Tibial nerve (tissue), 4 donors: ENCODE data around the gene SLA2. TPM values are rescaled to one million over a fixed set of nuclear protein-coding genes. Genes with fewer than 3 reads are reported as not detected.
A peak's percentile ranks its signal among the peaks of the same experiment; 100 is the strongest.

Experiments used
- DNase-seq, 2 donors: peaks; one replicate each; pipeline ENCODE4 v3.0.0-alpha.2; 2019; ENCODE audit warnings: low spot score in 2 of 2
- H3K27ac ChIP-seq, 4 donors: fragments of 200-600 bp; sonication (generic) in 3 of 4; one replicate each; pipeline ENCODE4 v1.5.1; 2017 to 2019; ENCODE audit warnings: mild to moderate bottlenecking in 1 of 4
- H3K27me3 ChIP-seq, 2 donors: fragments of 200-600 bp; sonication (generic) in 1 of 2; one replicate each; pipeline versions ENCODE4 v1.5.1 to v1.6.0; 2017 to 2019
- H3K36me3 ChIP-seq, 3 donors: fragments of 200-600 bp; sonication (generic); one replicate each; pipeline ENCODE4 v1.5.1; 2018 to 2019
- H3K4me1 ChIP-seq, 4 donors: fragments of 200-600 bp; sonication (generic) in 3 of 4; one replicate each; pipeline ENCODE4 v1.5.1; 2017 to 2019
- H3K4me3 ChIP-seq, 4 donors: fragments of 200-600 bp; sonication (generic) in 3 of 4; one replicate each; pipeline ENCODE4 v1.5.1; 2017 to 2019; ENCODE audit warnings: mild to moderate bottlenecking in 1 of 4, moderate library complexity in 1 of 4
- H3K9me3 ChIP-seq, 4 donors: fragments of 200-600 bp; sonication (generic) in 3 of 4; one replicate each; pipeline ENCODE4 v1.5.1; 2017 to 2019
- EP300 ChIP-seq, 2 donors: sonication (generic); formaldehyde crosslinking; IDR thresholded peaks; one replicate each; pipeline ENCODE4 v1.6.1; 2017; ENCODE audit warnings: antibody characterized with exemption in 2 of 2, mild to moderate bottlenecking in 1 of 2
- POLR2A ChIP-seq, 2 donors: fragments of 450-650 bp; IDR thresholded peaks; one replicate each; pipeline ENCODE4 v1.6.1; 2017; ENCODE audit warnings: antibody characterized with exemption in 2 of 2, mild to moderate bottlenecking in 2 of 2, moderate library complexity in 2 of 2
- WGBS, 2 donors: methylation state at CpG; one replicate each; pipeline ENCODE4 v1.1.5; 2018; 5-methylcytosine and 5-hydroxymethylcytosine counted together
- total RNA-seq, 4 donors: library from RNA; depleted of rRNA; stranded (reverse); fragments of >200 nt; gene quantifications; one replicate each; pipeline ENCODE4 v1.1.0, GENCODE V29; 2016
- TF ChIP-seq, protein P1 (sequence below), 5 experiments: fragments of 200-600 bp in 3 of 5; fragments of 450-650 bp in 2 of 5; sonication (generic) in 3 of 5; IDR thresholded peaks; one replicate each; pipeline ENCODE4 v1.5.1; 2016 to 2019; ENCODE audit warnings: antibody characterized with exemption in 5 of 5, mild to moderate bottlenecking in 3 of 5, moderate library complexity in 2 of 5

Gene SLA2
- total RNA-seq, 4 donors from 2014 or later = 0.20 to 0.30 (median 0.21) TPM; not detected in 1

DNA sequence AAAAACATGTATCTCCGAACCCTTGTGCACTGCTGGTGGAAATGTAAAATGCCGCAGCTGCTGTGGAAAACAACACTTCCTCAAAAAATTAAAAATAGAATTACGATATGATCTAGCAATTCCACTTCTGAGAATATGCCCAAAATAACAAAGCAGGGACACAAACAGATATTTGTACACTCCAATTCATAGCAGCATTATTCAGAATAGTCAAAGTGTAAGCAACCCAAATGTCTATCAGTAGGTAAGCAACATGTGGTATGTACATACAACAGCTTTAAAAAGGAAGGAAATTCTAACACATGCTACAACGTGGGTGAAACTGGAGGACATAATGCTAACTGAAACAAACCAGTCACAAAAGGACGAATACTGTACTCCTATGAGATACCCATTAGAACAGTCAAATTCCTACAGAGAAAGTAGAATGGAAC lies 46.1 kb downstream of the SLA2 start:
- TF ChIP-seq POLR2A (IDR thresholded peaks at IDR 0.05) (no peak), EP300 (IDR thresholded peaks at IDR 0.05) (no peak)
- TF ChIP-seq, protein P1, sequence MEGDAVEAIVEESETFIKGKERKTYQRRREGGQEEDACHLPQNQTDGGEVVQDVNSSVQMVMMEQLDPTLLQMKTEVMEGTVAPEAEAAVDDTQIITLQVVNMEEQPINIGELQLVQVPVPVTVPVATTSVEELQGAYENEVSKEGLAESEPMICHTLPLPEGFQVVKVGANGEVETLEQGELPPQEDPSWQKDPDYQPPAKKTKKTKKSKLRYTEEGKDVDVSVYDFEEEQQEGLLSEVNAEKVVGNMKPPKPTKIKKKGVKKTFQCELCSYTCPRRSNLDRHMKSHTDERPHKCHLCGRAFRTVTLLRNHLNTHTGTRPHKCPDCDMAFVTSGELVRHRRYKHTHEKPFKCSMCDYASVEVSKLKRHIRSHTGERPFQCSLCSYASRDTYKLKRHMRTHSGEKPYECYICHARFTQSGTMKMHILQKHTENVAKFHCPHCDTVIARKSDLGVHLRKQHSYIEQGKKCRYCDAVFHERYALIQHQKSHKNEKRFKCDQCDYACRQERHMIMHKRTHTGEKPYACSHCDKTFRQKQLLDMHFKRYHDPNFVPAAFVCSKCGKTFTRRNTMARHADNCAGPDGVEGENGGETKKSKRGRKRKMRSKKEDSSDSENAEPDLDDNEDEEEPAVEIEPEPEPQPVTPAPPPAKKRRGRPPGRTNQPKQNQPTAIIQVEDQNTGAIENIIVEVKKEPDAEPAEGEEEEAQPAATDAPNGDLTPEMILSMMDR (IDR thresholded peaks at IDR 0.05) = no peak
- Histone ChIP-seq H3K4me3 (no peak overlapping the region), H3K9me3 (no peaks in the 10 kb centered on the region), H3K27ac (peak overlapping the region in 2 of 4 donors; percentile 16 to 50), H3K36me3 (peaks cover 0 to 11% (median 0%) of the 10 kb centered on the region in 3 donors), H3K27me3 (no peaks in the 10 kb centered on the region), H3K4me1 (peaks cover 0 to 22% (median 5%) of the 10 kb centered on the region in 4 donors)
- no peak for DNase-seq
- 36 to 43% methylated on average over 5 of the region's 5 CpGs for WGBS, 2 donors

DNA sequence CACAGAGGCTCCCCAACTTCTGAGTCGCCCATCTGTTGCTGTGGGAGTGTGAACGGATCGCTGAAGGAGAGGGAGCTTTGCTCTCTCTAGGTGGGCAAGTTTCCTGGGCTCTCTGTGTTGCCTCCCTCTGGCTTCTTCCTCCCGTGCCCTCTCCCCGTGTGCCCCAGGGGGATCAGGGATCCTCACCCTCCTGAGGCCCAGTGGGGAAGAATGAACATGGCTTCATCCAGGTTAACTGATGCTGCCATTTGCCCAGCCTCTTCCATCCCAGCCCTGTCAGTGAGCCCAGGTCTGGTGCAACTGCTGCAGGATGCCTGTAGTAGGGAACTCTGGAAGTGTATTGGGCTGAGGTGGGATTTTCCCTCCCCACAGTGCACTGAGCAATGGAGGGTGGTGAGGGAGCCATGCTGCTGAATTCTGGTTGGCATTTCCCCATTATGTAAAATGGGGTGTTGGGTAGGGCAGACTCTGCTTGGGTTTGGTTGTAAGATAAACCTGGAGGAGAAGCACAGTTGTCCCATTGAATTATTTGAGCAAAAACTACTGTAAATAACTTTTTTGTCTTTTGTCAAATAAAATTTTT lies 52.6 kb downstream of the SLA2 start:
- DNase-seq = no peak
- Histone ChIP-seq H3K36me3 (peaks cover 0 to 56% (median 0%) of the 10 kb centered on the region in 3 donors), H3K27me3 (no peaks in the 10 kb centered on the region), H3K9me3 (no peaks in the 10 kb centered on the region), H3K4me1 (peaks cover 0 to 18% (median 0%) of the 10 kb centered on the region in 4 donors), H3K27ac (peak overlapping the region in 1 of 4 donors; percentile 40), H3K4me3 (no peak overlapping the region)
- TF ChIP-seq, protein P1 (IDR thresholded peaks at IDR 0.05) = no peak
- TF ChIP-seq POLR2A (IDR thresholded peaks at IDR 0.05) (no peak), EP300 (IDR thresholded peaks at IDR 0.05) (no peak)
- 78 to 80% methylated on average over 5 of the region's 5 CpGs for WGBS, 2 donors

DNA sequence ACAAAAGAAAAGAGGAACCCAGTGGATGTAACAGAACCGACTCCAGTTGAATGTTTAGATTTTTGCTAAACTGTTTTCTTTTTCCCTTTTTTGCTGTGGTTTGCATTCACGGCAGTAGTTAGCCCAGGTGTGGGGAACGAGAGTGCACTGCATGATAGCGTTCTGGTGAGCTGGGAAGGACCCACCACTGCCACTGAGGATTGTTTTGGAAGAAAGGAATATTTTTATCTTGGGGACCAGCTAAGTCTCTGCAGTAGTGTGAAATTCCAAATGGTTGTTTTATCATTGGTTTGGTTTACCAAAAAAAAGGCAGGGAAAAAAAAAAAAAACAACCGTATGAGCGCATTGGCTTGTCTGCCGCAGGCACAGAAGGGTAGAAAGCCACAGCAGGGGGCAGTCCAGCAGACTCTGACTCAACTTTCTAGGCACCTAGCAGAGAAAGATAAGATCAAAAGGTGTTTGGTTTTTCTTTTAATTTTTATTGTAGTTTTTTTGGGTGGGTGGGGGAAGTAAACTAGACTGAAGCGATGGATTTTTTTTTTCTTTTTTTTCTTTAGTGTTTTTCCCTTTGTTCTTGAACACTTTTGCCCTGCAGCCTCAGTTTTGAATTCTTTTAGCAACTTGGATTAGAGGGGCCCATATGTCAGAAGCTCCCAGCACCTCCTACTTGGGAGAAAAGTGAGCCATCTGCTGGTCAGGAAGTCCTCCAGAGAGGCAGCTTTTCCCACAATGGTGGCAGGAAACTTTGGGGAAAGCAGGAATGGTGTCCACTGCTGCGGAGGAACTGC lies 53.9 kb downstream of the SLA2 start:
- no peaks in the 10 kb centered on the region for H3K27me3 ChIP-seq
- H3K4me3 ChIP-seq = no peak overlapping the region
- peaks cover 0 to 9% (median 0%) of the 10 kb centered on the region in 4 donors for H3K4me1 ChIP-seq
- TF ChIP-seq, protein P1 (IDR thresholded peaks at IDR 0.05) = peak in 4 of 5 experiments; percentile 19 to 52 (median 26)
- no peak for TF ChIP-seq POLR2A (IDR thresholded peaks at IDR 0.05)
- TF ChIP-seq EP300 (IDR thresholded peaks at IDR 0.05) = no peak
- no peak for DNase-seq
- peaks cover 0 to 59% (median 0%) of the 10 kb centered on the region in 3 donors for H3K36me3 ChIP-seq
- no peaks in the 10 kb centered on the region for H3K9me3 ChIP-seq
- WGBS, 2 donors = 73 to 80% methylated on average over 9 of the region's 9 CpGs
- H3K27ac ChIP-seq = peak overlapping the region in 1 of 4 donors; percentile 55

DNA sequence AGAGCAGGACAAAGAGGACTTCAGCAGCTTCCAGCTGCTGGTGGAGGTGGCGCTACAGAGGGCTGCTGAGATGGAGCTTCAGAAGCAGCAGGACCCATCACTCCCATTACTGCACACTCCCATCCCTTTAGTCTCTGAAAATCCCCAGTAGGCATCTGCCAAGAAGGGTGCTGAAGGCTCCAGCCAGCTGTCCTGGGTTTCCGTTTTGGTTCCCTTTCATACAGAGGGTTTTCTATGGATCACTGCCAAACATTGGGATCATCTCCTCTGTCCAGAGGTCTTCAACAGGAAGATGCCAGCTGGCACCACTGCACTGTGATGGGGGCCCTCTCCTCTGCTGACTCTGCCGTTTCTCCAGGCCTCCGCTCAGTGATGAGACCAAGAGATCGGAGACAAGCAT lies 54.7 kb downstream of the SLA2 start:
- H3K36me3 ChIP-seq = peaks cover 0 to 66% (median 0%) of the 10 kb centered on the region in 3 donors
- WGBS, 2 donors = 73 to 76% methylated on average over 5 of the region's 5 CpGs
- H3K27me3 ChIP-seq = no peaks in the 10 kb centered on the region
- no peaks in the 10 kb centered on the region for H3K9me3 ChIP-seq
- peaks cover 0 to 9% (median 0%) of the 10 kb centered on the region in 4 donors for H3K4me1 ChIP-seq
- H3K27ac ChIP-seq = no peak overlapping the region
- DNase-seq = no peak
- H3K4me3 ChIP-seq = no peak overlapping the region
- TF ChIP-seq POLR2A (IDR thresholded peaks at IDR 0.05) (no peak), EP300 (IDR thresholded peaks at IDR 0.05) (no peak)
- TF ChIP-seq, protein P1 (IDR thresholded peaks at IDR 0.05) = no peak
